Measurements from ENCODE around the gene FRAS1. TPM values are rescaled to one million over a fixed set of nuclear protein-coding genes. Genes with fewer than 3 reads are reported as not detected.

FRAS1 gene
- total RNA-seq, 1 donor from 2014 or later = 24.6 TPM

DNA sequence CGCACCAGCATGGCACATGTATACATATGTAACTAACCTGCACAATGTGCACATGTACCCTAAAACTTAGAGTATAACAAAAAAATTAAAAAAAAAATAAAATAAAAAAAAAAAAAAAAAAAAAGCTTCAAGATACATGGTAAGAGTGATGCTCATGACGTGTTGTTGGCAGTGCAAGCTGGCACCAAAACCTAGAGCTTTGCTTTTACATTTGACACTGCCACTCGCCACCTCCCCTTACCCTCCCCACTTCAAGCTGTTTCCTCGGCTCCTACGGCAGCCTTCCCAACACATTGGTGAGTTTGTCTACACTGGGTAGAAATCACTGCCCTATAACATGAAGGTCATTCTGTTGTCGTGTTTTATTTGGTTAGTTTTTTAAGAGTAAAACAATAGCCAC is 296.8 kb downstream of the FRAS1 start:
- Histone ChIP-seq H3K9ac (ENCODE audit: low read length) (no peak overlapping the region), H4K20me1 (ENCODE audit: insufficient read depth, low read length) (no peaks in the 10 kb centered on the region), H3K4me2 (ENCODE audit: low read length) (no peak overlapping the region), H3K9me3 (ENCODE audit: insufficient read depth, low read depth, low read length) (no peaks in the 10 kb centered on the region), H3K27ac (ENCODE audit: low read depth, low read length) (no peak overlapping the region), H3K79me2 (ENCODE audit: insufficient read depth, low read length) (no peaks in the 10 kb centered on the region), H2AFZ (ENCODE audit: low read depth, low read length) (no peak overlapping the region), H3K36me3 (ENCODE audit: insufficient read depth, low read length) (no peaks in the 10 kb centered on the region), H3K4me1 (ENCODE audit: insufficient read depth, low read length) (no peaks in the 10 kb centered on the region), H3K27me3 (ENCODE audit: insufficient read depth, low read length) (no peaks in the 10 kb centered on the region), H3K4me3 (ENCODE audit: insufficient read depth, low read depth, low read length) (no peak overlapping the region)
- H3K9me3 Mint-ChIP-seq (ENCODE audit: unreplicated experiment) = no peaks in the 10 kb centered on the region
- H3K4me1 Mint-ChIP-seq (ENCODE audit: low read depth, unreplicated experiment) = peaks cover 5% of the 10 kb centered on the region
- FAIRE-seq (no peak), DNase-seq (ENCODE audit: low read depth) (no peak)
- no peak overlapping the region for H3K27ac Mint-ChIP-seq (ENCODE audit: unreplicated experiment)
- no peaks in the 10 kb centered on the region for H3K27me3 Mint-ChIP-seq (ENCODE audit: low read depth, unreplicated experiment)
- no peaks in the 10 kb centered on the region for H3K36me3 Mint-ChIP-seq (ENCODE audit: low read depth, unreplicated experiment)
- TF ChIP-seq EZH2 (IDR thresholded peaks at IDR 0.05; ENCODE audit: insufficient read depth, low read length) = no peak
- TF ChIP-seq, protein P1, sequence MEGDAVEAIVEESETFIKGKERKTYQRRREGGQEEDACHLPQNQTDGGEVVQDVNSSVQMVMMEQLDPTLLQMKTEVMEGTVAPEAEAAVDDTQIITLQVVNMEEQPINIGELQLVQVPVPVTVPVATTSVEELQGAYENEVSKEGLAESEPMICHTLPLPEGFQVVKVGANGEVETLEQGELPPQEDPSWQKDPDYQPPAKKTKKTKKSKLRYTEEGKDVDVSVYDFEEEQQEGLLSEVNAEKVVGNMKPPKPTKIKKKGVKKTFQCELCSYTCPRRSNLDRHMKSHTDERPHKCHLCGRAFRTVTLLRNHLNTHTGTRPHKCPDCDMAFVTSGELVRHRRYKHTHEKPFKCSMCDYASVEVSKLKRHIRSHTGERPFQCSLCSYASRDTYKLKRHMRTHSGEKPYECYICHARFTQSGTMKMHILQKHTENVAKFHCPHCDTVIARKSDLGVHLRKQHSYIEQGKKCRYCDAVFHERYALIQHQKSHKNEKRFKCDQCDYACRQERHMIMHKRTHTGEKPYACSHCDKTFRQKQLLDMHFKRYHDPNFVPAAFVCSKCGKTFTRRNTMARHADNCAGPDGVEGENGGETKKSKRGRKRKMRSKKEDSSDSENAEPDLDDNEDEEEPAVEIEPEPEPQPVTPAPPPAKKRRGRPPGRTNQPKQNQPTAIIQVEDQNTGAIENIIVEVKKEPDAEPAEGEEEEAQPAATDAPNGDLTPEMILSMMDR (IDR thresholded peaks at IDR 0.05; ENCODE audit: insufficient read depth, low read depth, low read length) = no peak
- no peak overlapping the region for H3K4me3 Mint-ChIP-seq (ENCODE audit: unreplicated experiment)

DNA sequence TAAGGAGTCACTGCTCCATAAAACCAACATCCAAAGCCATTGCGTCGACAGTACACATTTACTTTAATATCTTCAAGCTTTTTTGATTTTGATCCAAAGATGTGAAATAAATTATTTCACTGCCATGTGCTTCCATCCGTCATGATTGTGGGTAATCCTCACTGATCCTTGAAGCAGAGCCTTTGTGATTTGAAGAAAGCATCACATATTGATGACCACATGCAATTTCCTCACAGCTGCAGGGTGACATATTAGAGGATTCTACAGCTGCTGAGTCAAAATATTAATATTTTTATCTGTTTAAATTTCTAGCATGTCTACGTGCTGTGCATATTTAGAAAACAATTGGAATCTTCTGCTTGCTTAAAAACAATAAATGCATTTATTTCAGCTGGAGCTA is 297.7 kb downstream of the FRAS1 start:
- no peak overlapping the region for H3K4me3 Mint-ChIP-seq (ENCODE audit: unreplicated experiment)
- Histone ChIP-seq H3K4me1 (ENCODE audit: insufficient read depth, low read length) (no peaks in the 10 kb centered on the region), H3K9me3 (ENCODE audit: insufficient read depth, low read depth, low read length) (no peaks in the 10 kb centered on the region), H4K20me1 (ENCODE audit: insufficient read depth, low read length) (no peaks in the 10 kb centered on the region), H3K36me3 (ENCODE audit: insufficient read depth, low read length) (no peaks in the 10 kb centered on the region), H3K79me2 (ENCODE audit: insufficient read depth, low read length) (no peaks in the 10 kb centered on the region), H3K27me3 (ENCODE audit: insufficient read depth, low read length) (peaks cover 3% of the 10 kb centered on the region), H2AFZ (ENCODE audit: low read depth, low read length) (no peak overlapping the region), H3K4me3 (ENCODE audit: insufficient read depth, low read depth, low read length) (no peak overlapping the region), H3K27ac (ENCODE audit: low read depth, low read length) (no peak overlapping the region), H3K4me2 (ENCODE audit: low read length) (no peak overlapping the region), H3K9ac (ENCODE audit: low read length) (no peak overlapping the region)
- peaks cover 5% of the 10 kb centered on the region for H3K4me1 Mint-ChIP-seq (ENCODE audit: low read depth, unreplicated experiment)
- DNase-seq (ENCODE audit: low read depth) = no peak
- no peak for FAIRE-seq
- H3K9me3 Mint-ChIP-seq (ENCODE audit: unreplicated experiment) = no peaks in the 10 kb centered on the region
- no peaks in the 10 kb centered on the region for H3K36me3 Mint-ChIP-seq (ENCODE audit: low read depth, unreplicated experiment)
- no peak overlapping the region for H3K27ac Mint-ChIP-seq (ENCODE audit: unreplicated experiment)
- TF ChIP-seq EZH2 (IDR thresholded peaks at IDR 0.05; ENCODE audit: insufficient read depth, low read length) = no peak
- TF ChIP-seq, protein P1 (IDR thresholded peaks at IDR 0.05; ENCODE audit: insufficient read depth, low read depth, low read length) = no peak
- H3K27me3 Mint-ChIP-seq (ENCODE audit: low read depth, unreplicated experiment) = no peaks in the 10 kb centered on the region

DNA sequence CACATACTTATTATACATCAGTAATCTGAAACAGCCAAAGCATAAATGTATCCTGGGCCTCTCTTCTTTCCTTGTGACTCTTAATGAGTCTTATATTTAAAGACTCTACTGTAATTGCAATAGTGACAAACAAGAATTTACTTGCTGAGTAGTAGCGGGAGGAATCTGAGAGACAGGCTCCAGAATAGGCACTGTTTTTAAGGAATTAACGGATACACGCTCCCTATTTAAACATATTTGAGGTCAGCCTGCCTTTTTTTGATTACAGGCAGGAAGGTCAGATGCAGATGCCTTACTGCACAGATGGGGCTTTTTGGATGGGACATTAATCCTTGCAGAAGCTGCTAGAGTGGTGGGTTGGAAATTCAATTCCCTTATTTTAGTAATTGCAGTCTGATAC is 298.2 kb downstream of the FRAS1 start:
- no peaks in the 10 kb centered on the region for H3K36me3 Mint-ChIP-seq (ENCODE audit: low read depth, unreplicated experiment)
- no peak overlapping the region for H3K27ac ChIP-seq (ENCODE audit: low read depth, low read length)
- H3K4me1 Mint-ChIP-seq (ENCODE audit: low read depth, unreplicated experiment) = peaks cover 5% of the 10 kb centered on the region
- H2AFZ ChIP-seq (ENCODE audit: low read depth, low read length) = no peak overlapping the region
- no peaks in the 10 kb centered on the region for H3K79me2 ChIP-seq (ENCODE audit: insufficient read depth, low read length)
- no peaks in the 10 kb centered on the region for H3K4me1 ChIP-seq (ENCODE audit: insufficient read depth, low read length)
- H3K27me3 Mint-ChIP-seq (ENCODE audit: low read depth, unreplicated experiment) = no peaks in the 10 kb centered on the region
- H3K4me3 Mint-ChIP-seq (ENCODE audit: unreplicated experiment) = no peak overlapping the region
- FAIRE-seq = no peak
- no peaks in the 10 kb centered on the region for H3K36me3 ChIP-seq (ENCODE audit: insufficient read depth, low read length)
- no peaks in the 10 kb centered on the region for H4K20me1 ChIP-seq (ENCODE audit: insufficient read depth, low read length)
- H3K9ac ChIP-seq (ENCODE audit: low read length) = no peak overlapping the region
- TF ChIP-seq, protein P1 (IDR thresholded peaks at IDR 0.05; ENCODE audit: insufficient read depth, low read depth, low read length) = no peak
- no peak for TF ChIP-seq EZH2 (IDR thresholded peaks at IDR 0.05; ENCODE audit: insufficient read depth, low read length)
- no peak overlapping the region for H3K27ac Mint-ChIP-seq (ENCODE audit: unreplicated experiment)
- H3K4me2 ChIP-seq (ENCODE audit: low read length) = no peak overlapping the region
- no peak overlapping the region for H3K4me3 ChIP-seq (ENCODE audit: insufficient read depth, low read depth, low read length)
- no peak for DNase-seq (ENCODE audit: low read depth)
- no peaks in the 10 kb centered on the region for H3K9me3 Mint-ChIP-seq (ENCODE audit: unreplicated experiment)
- H3K27me3 ChIP-seq (ENCODE audit: insufficient read depth, low read length) = peaks cover 3% of the 10 kb centered on the region
- no peaks in the 10 kb centered on the region for H3K9me3 ChIP-seq (ENCODE audit: insufficient read depth, low read depth, low read length)
